ENCODE measurements around the gene FGF12.

Gene FGF12

GRCh38 chr3:192367616-192368015, 359.7 kb downstream of the FGF12 start:
- H3K4me1 ChIP-seq (ENCODE audit: control insufficient read depth, insufficient read depth, low read length) = peaks cover 4% of the 10 kb centered on the region
- no peak overlapping the region for H3K27ac ChIP-seq (ENCODE audit: insufficient read depth, low read depth, low read length, poor library complexity, severe bottlenecking)
- 92 to 97% methylated on average over 4 of the region's 5 CpGs for WGBS, 2 experiments
- no peaks in the 10 kb centered on the region for H3K27me3 ChIP-seq (ENCODE audit: control insufficient read depth, insufficient read depth, low read length, poor library complexity, severe bottlenecking)
- no peak overlapping the region for H3K4me3 ChIP-seq (ENCODE audit: insufficient read depth, low read depth, low read length)
- no peaks in the 10 kb centered on the region for H3K36me3 ChIP-seq (ENCODE audit: control insufficient read depth, insufficient read depth, low read length)
- H3K9me3 ChIP-seq (ENCODE audit: control insufficient read depth, low read length) = no peaks in the 10 kb centered on the region

GRCh38 chr3:192366916-192367315, 360.4 kb downstream of the FGF12 start:
- no peak overlapping the region for H3K27ac ChIP-seq (ENCODE audit: insufficient read depth, low read depth, low read length, poor library complexity, severe bottlenecking)
- H3K9me3 ChIP-seq (ENCODE audit: control insufficient read depth, low read length) = no peaks in the 10 kb centered on the region
- H3K36me3 ChIP-seq (ENCODE audit: control insufficient read depth, insufficient read depth, low read length) = no peaks in the 10 kb centered on the region
- peaks cover 4% of the 10 kb centered on the region for H3K4me1 ChIP-seq (ENCODE audit: control insufficient read depth, insufficient read depth, low read length)
- whole genome bisulfite sequencing, 2 experiments = 88 to 93% methylated on average over 5 to 6 of the region's 6 CpGs
- H3K27me3 ChIP-seq (ENCODE audit: control insufficient read depth, insufficient read depth, low read length, poor library complexity, severe bottlenecking) = no peaks in the 10 kb centered on the region
- H3K4me3 ChIP-seq (ENCODE audit: insufficient read depth, low read depth, low read length) = no peak overlapping the region

GRCh38 chr3:192365571-192365970, 361.8 kb downstream of the FGF12 start:
- Histone ChIP-seq H3K4me1 (ENCODE audit: control insufficient read depth, insufficient read depth, low read length) (peaks cover 4% of the 10 kb centered on the region), H3K4me3 (ENCODE audit: insufficient read depth, low read depth, low read length) (no peak overlapping the region), H3K27ac (ENCODE audit: insufficient read depth, low read depth, low read length, poor library complexity, severe bottlenecking) (no peak overlapping the region), H3K27me3 (ENCODE audit: control insufficient read depth, insufficient read depth, low read length, poor library complexity, severe bottlenecking) (no peaks in the 10 kb centered on the region), H3K9me3 (ENCODE audit: control insufficient read depth, low read length) (no peaks in the 10 kb centered on the region), H3K36me3 (ENCODE audit: control insufficient read depth, insufficient read depth, low read length) (no peaks in the 10 kb centered on the region)
- 91 to 94% methylated on average over 6 to 7 of the region's 7 CpGs for WGBS, 2 experiments

GRCh38 chr3:192364316-192364715, 363.0 kb downstream of the FGF12 start:
- Histone ChIP-seq H3K27me3 (ENCODE audit: control insufficient read depth, insufficient read depth, low read length, poor library complexity, severe bottlenecking) (no peaks in the 10 kb centered on the region), H3K9me3 (ENCODE audit: control insufficient read depth, low read length) (no peaks in the 10 kb centered on the region), H3K4me3 (ENCODE audit: insufficient read depth, low read depth, low read length) (no peak overlapping the region), H3K27ac (ENCODE audit: insufficient read depth, low read depth, low read length, poor library complexity, severe bottlenecking) (no peak overlapping the region), H3K36me3 (ENCODE audit: control insufficient read depth, insufficient read depth, low read length) (no peaks in the 10 kb centered on the region), H3K4me1 (ENCODE audit: control insufficient read depth, insufficient read depth, low read length) (peaks cover 4% of the 10 kb centered on the region)
- 71% methylated on average over 1 of the region's 1 CpG; no CpG with 5 or more reads in 1 of the 2 experiments for WGBS, 2 experiments

- WGBS, 2 experiments = 80 to 87% methylated on average over 6 to 7 of the region's 7 CpGs
- Histone ChIP-seq H3K9me3 (ENCODE audit: control insufficient read depth, low read length) (no peaks in the 10 kb centered on the region), H3K36me3 (ENCODE audit: control insufficient read depth, insufficient read depth, low read length) (no peaks in the 10 kb centered on the region), H3K4me1 (ENCODE audit: control insufficient read depth, insufficient read depth, low read length) (no peaks in the 10 kb centered on the region), H3K4me3 (ENCODE audit: insufficient read depth, low read depth, low read length) (no peak overlapping the region), H3K27me3 (ENCODE audit: control insufficient read depth, insufficient read depth, low read length, poor library complexity, severe bottlenecking) (no peaks in the 10 kb centered on the region), H3K27ac (ENCODE audit: insufficient read depth, low read depth, low read length, poor library complexity, severe bottlenecking) (no peak overlapping the region)
These were observed 372.7 kb downstream of the FGF12 start for GRCh38 chr3:192354687-192355086.

- Histone ChIP-seq H3K4me1 (ENCODE audit: control insufficient read depth, insufficient read depth, low read length) (no peaks in the 10 kb centered on the region), H3K27ac (ENCODE audit: insufficient read depth, low read depth, low read length, poor library complexity, severe bottlenecking) (no peak overlapping the region), H3K9me3 (ENCODE audit: control insufficient read depth, low read length) (no peaks in the 10 kb centered on the region), H3K4me3 (ENCODE audit: insufficient read depth, low read depth, low read length) (no peak overlapping the region), H3K36me3 (ENCODE audit: control insufficient read depth, insufficient read depth, low read length) (no peaks in the 10 kb centered on the region), H3K27me3 (ENCODE audit: control insufficient read depth, insufficient read depth, low read length, poor library complexity, severe bottlenecking) (no peaks in the 10 kb centered on the region)
These were observed 375.2 kb downstream of the FGF12 start for GRCh38 chr3:192352142-192352541.

- Histone ChIP-seq H3K27ac (ENCODE audit: insufficient read depth, low read depth, low read length, poor library complexity, severe bottlenecking) (no peak overlapping the region), H3K9me3 (ENCODE audit: control insufficient read depth, low read length) (no peaks in the 10 kb centered on the region), H3K36me3 (ENCODE audit: control insufficient read depth, insufficient read depth, low read length) (no peaks in the 10 kb centered on the region), H3K27me3 (ENCODE audit: control insufficient read depth, insufficient read depth, low read length, poor library complexity, severe bottlenecking) (no peaks in the 10 kb centered on the region), H3K4me1 (ENCODE audit: control insufficient read depth, insufficient read depth, low read length) (no peaks in the 10 kb centered on the region), H3K4me3 (ENCODE audit: insufficient read depth, low read depth, low read length) (no peak overlapping the region)
- 91 to 96% methylated on average over 3 of the region's 3 CpGs for WGBS, 2 experiments
These were observed 375.9 kb downstream of the FGF12 start for GRCh38 chr3:192351441-192351840.

- no peak overlapping the region for H3K27ac ChIP-seq (ENCODE audit: insufficient read depth, low read depth, low read length, poor library complexity, severe bottlenecking)
- 85 to 86% methylated on average over 1 of the region's 1 CpG for WGBS, 2 experiments
- no peaks in the 10 kb centered on the region for H3K9me3 ChIP-seq (ENCODE audit: control insufficient read depth, low read length)
- peaks cover 11% of the 10 kb centered on the region for H3K4me1 ChIP-seq (ENCODE audit: control insufficient read depth, insufficient read depth, low read length)
- no peaks in the 10 kb centered on the region for H3K36me3 ChIP-seq (ENCODE audit: control insufficient read depth, insufficient read depth, low read length)
- H3K27me3 ChIP-seq (ENCODE audit: control insufficient read depth, insufficient read depth, low read length, poor library complexity, severe bottlenecking) = no peaks in the 10 kb centered on the region
- no peak overlapping the region for H3K4me3 ChIP-seq (ENCODE audit: insufficient read depth, low read depth, low read length)
These were observed 387.3 kb downstream of the FGF12 start for GRCh38 chr3:192340031-192340430.

GRCh38 chr3:192339214-192339613, 388.1 kb downstream of the FGF12 start:
- no peaks in the 10 kb centered on the region for H3K36me3 ChIP-seq (ENCODE audit: control insufficient read depth, insufficient read depth, low read length)
- H3K27ac ChIP-seq (ENCODE audit: insufficient read depth, low read depth, low read length, poor library complexity, severe bottlenecking) = no peak overlapping the region
- no peak overlapping the region for H3K4me3 ChIP-seq (ENCODE audit: insufficient read depth, low read depth, low read length)
- WGBS, 2 experiments = 84 to 87% methylated on average over 2 of the region's 2 CpGs
- no peaks in the 10 kb centered on the region for H3K9me3 ChIP-seq (ENCODE audit: control insufficient read depth, low read length)
- peaks cover 11% of the 10 kb centered on the region for H3K4me1 ChIP-seq (ENCODE audit: control insufficient read depth, insufficient read depth, low read length)
- H3K27me3 ChIP-seq (ENCODE audit: control insufficient read depth, insufficient read depth, low read length, poor library complexity, severe bottlenecking) = no peaks in the 10 kb centered on the region

- no peaks in the 10 kb centered on the region for H3K9me3 ChIP-seq (ENCODE audit: control insufficient read depth, low read length)
- no peaks in the 10 kb centered on the region for H3K36me3 ChIP-seq (ENCODE audit: control insufficient read depth, insufficient read depth, low read length)
These were observed 391.1 kb downstream of the FGF12 start for GRCh38 chr3:192336286-192336685.

More at GRCh38 chr3:192336286-192336685, 391.1 kb downstream of the FGF12 start:
- Histone ChIP-seq H3K4me3 (ENCODE audit: insufficient read depth, low read depth, low read length) (no peak overlapping the region), H3K27me3 (ENCODE audit: control insufficient read depth, insufficient read depth, low read length, poor library complexity, severe bottlenecking) (no peaks in the 10 kb centered on the region), H3K4me1 (ENCODE audit: control insufficient read depth, insufficient read depth, low read length) (peaks cover 17% of the 10 kb centered on the region), H3K27ac (ENCODE audit: insufficient read depth, low read depth, low read length, poor library complexity, severe bottlenecking) (no peak overlapping the region)
- 93% methylated on average over 4 to 5 of the region's 5 CpGs for WGBS, 2 experiments
